K562 (cell line): ENCODE results near the gene IL6R. TPM values are rescaled to one million over a fixed set of nuclear protein-coding genes. Genes with fewer than 3 reads are reported as not detected.

Experiments
- ATAC-seq: fragments of 200-7000 bp; cut with Tn5 transposase; 3 replicates; pipeline ENCODE4 v1.9.1; 2020; ENCODE audit warnings: moderate library complexity
- BruUV-seq: library from RNA; stranded (reverse); fragments of 400-500 nt; replicated peaks from 2 replicates; lab custom pipeline; 2021; lab: Mats Ljungman, UMichigan
- CTCF ChIA-PET: fragments of 300-600 bp; formaldehyde crosslinking; extraction: SDS; loops from one replicate; lab custom pipeline; 2021; ENCODE audit warnings: low intra/inter-chr PET ratio; lab: Yijun Ruan, JAX
- POLR2A ChIA-PET: fragments of 300-600, 350-650 bp; sonication (Branson Sonifier 250); formaldehyde crosslinking; extraction: SDS; loops from one replicate; lab custom pipeline; 2021; ENCODE audit warnings: antibody characterized with exemption, inconsistent platforms; lab: Yijun Ruan, JAX
- DNase-seq, 4 experiments: peaks; one replicate each; pipeline versions ENCODE4 v3.0.0 to v3.0.0-alpha.2; 2011 to 2018; ENCODE audit warnings: low spot score in 3 of 4, mixed read lengths in 3 of 4; ENCODE audit errors: extremely low read depth in 1 of 4
- FAIRE-seq: peaks from 2 replicates; lab custom pipeline; 2011; peaks lifted over from hg19 to GRCh38; lab: Jason Lieb, UNC
- H2AFZ ChIP-seq: 2 replicates; pipeline ENCODE4 v1.6.0; 2011; ENCODE audit warnings: low read depth, low read length, control low read depth, inconsistent platforms
- H3K27ac ChIP-seq: fragments of 200-600 bp; 3 replicates; pipeline ENCODE4 v1.8.0; 2011; ENCODE audit warnings: low read depth, mild to moderate bottlenecking, control low read depth, inconsistent platforms, low read length, moderate library complexity, mixed read lengths; ENCODE audit errors: extremely low read depth
- H3K27me3 ChIP-seq, 2 experiments: fragments of 300-600 bp in 1 of 2; 2 replicates in 1 of 2; 3 replicates in 1 of 2; pipeline versions ENCODE4 v1.6.0 to v1.8.0; 2011; ENCODE audit warnings: inconsistent platforms in 2 of 2, low read length in 2 of 2, mild to moderate bottlenecking in 1 of 2, mixed read lengths in 1 of 2, moderate library complexity in 1 of 2; ENCODE audit not compliant: control insufficient read depth in 2 of 2, insufficient read depth in 2 of 2
- H3K36me3 ChIP-seq: fragments of 300-600 bp; 3 replicates; pipeline ENCODE4 v1.8.0; 2011; ENCODE audit warnings: mild to moderate bottlenecking, low read length, inconsistent platforms; ENCODE audit not compliant: control insufficient read depth, insufficient read depth
- H3K4me1 ChIP-seq, 2 experiments: fragments of 200-600 bp in 1 of 2; replicated peaks in 1 of 2; 2 replicates in 1 of 2; 3 replicates in 1 of 2; pipeline versions ENCODE4 v1.5.1 to v1.8.0; 2011; ENCODE audit warnings: inconsistent platforms in 2 of 2, low read length in 2 of 2, mild to moderate bottlenecking in 1 of 2, mixed read lengths in 1 of 2, moderate library complexity in 1 of 2; ENCODE audit not compliant: control insufficient read depth in 2 of 2, insufficient read depth in 2 of 2
- H3K4me2 ChIP-seq: 2 replicates; pipeline ENCODE4 v1.6.1; 2011; ENCODE audit warnings: low read length, control low read depth, inconsistent platforms, mixed read lengths; ENCODE audit not compliant: insufficient read depth
- H3K4me3 ChIP-seq: fragments of 200-600 bp; sonication (generic), shearing (Covaris generic); 2 replicates; pipeline ENCODE4 v1.5.1; 2016; ENCODE audit warnings: control low read depth, inconsistent platforms
- H3K79me2 ChIP-seq: fragments of 200-600 bp; 3 replicates; pipeline ENCODE4 v1.8.0; 2011; ENCODE audit warnings: low read length, inconsistent platforms; ENCODE audit not compliant: control insufficient read depth, insufficient read depth
- H3K9ac ChIP-seq, 2 experiments: 2 replicates each; pipeline versions ENCODE4 v1.6.0 to v1.6.1; 2011; ENCODE audit warnings: low read depth in 2 of 2, low read length in 2 of 2, control low read depth in 1 of 2, inconsistent platforms in 1 of 2, mild to moderate bottlenecking in 1 of 2, mixed read lengths in 1 of 2; ENCODE audit not compliant: insufficient read depth in 1 of 2
- H3K9me1 ChIP-seq: one replicate; pipeline ENCODE4 v1.6.0; 2011; ENCODE audit warnings: inconsistent platforms, mild to moderate bottlenecking, low read length, moderate library complexity; ENCODE audit not compliant: control insufficient read depth, insufficient read depth
- H3K9me3 ChIP-seq: replicated peaks from 2 replicates; pipeline ENCODE4 v1.5.1; 2011; ENCODE audit warnings: low read depth, low read length, inconsistent platforms; ENCODE audit not compliant: control insufficient read depth, insufficient read depth
- H4K20me1 ChIP-seq: replicated peaks from 2 replicates; pipeline ENCODE4 v1.6.1; 2011; ENCODE audit warnings: low read length, inconsistent platforms, mixed read lengths; ENCODE audit not compliant: control insufficient read depth, insufficient read depth
- ELF1 ChIP-seq: fragments of 200-800 bp; sonication (Bioruptor generic); IDR thresholded peaks from 2 replicates; pipeline ENCODE4 v1.6.1; 2016; ENCODE audit warnings: missing genetic modification characterization, missing compliant biosample characterization
- FOS ChIP-seq: IDR thresholded peaks from 3 replicates; pipeline ENCODE4 v1.6.1; 2011; ENCODE audit not compliant: insufficient read length; ENCODE audit errors: extremely low read depth
- GATA2 ChIP-seq: sonication (generic); formaldehyde crosslinking; IDR thresholded peaks from 2 replicates; pipeline ENCODE4 v1.4.0; 2020; ENCODE audit warnings: mild to moderate bottlenecking, missing genetic modification reagents
- NBN ChIP-seq: fragments of 450-650 bp; IDR thresholded peaks from 2 replicates; pipeline ENCODE4 v1.6.1; 2016; ENCODE audit warnings: low read depth, mild to moderate bottlenecking
- NR2F6 ChIP-seq: fragments of 450-650 bp; formaldehyde crosslinking; IDR thresholded peaks from 2 replicates; pipeline ENCODE4 v1.4.0; 2020; ENCODE audit warnings: mild to moderate bottlenecking
- SIX5 ChIP-seq, 2 experiments: IDR thresholded peaks; 2 replicates each; pipeline ENCODE4 v1.6.1; 2011; ENCODE audit warnings: low read length in 2 of 2, borderline replicate concordance in 1 of 2, low read depth in 1 of 2, mild to moderate bottlenecking in 1 of 2, moderate library complexity in 1 of 2; ENCODE audit not compliant: insufficient read depth in 1 of 2
- SMAD1 ChIP-seq: fragments of 150-350 bp; IDR thresholded peaks from 2 replicates; pipeline ENCODE4 v1.6.1; 2014; ENCODE audit warnings: low read length, low read depth; ENCODE audit not compliant: partially characterized antibody
- STAT5B ChIP-seq: fragments of 250-450 bp; sonication (Bioruptor Pico); IDR thresholded peaks from 2 replicates; pipeline ENCODE4 v1.8.0; 2021; ENCODE audit warnings: mild to moderate bottlenecking, inconsistent platforms
- ZMIZ1 ChIP-seq, 2 experiments: fragments of 150-350 bp in 1 of 2; IDR thresholded peaks; 2 replicates each; pipeline ENCODE4 v1.6.1; 2012 to 2016; ENCODE audit warnings: low read depth in 2 of 2, low read length in 2 of 2, mild to moderate bottlenecking in 1 of 2, moderate library complexity in 1 of 2
- WGBS: fragments of 100-300 bp; shearing (Covaris generic); methylation state at CpG from one replicate; pipeline ENCODE4 v1.1.6; 2016; ENCODE audit warnings: low coverage, mixed read lengths; ENCODE audit not compliant: insufficient coverage; ENCODE audit errors: missing lambda C conversion rate; 5-methylcytosine and 5-hydroxymethylcytosine counted together
- in situ Hi-C: fragments of 300-500 bp; cut with MboI; formaldehyde crosslinking; loops from 4 replicates; pipeline ENCODE4 v1.15.0; 2018; ENCODE audit warnings: inconsistent platforms, mixed read lengths
- intact Hi-C: fragments of 100-400 bp; cut with micrococcal nuclease; formaldehyde crosslinking; loops from 2 replicates; pipeline ENCODE4 v1.14.2; 2022
- polyA plus RNA-seq, 8 experiments: library from polyadenylated mRNA; depleted of rRNA in 4 of 8; stranded (reverse) in 5 of 8; unstranded in 3 of 8; fragments of >200 nt; fragmentation: Nextera tagmentation in 2 of 8; fragmentation: Illumina TruSeq in 1 of 8; extraction: Ambion mirVana in 2 of 8; extraction: Trizol in 1 of 8; gene quantifications; 2 replicates each; pipeline versions ENCODE4 v1.2.1 to v1.2.3, GENCODE V29; 2011 to 2014; ENCODE audit warnings: inconsistent platforms in 1 of 8, missing spikeins in 1 of 8
- total RNA-seq, 7 experiments: library from RNA; depleted of rRNA in 6 of 7; stranded (reverse); fragments of >200 nt in 6 of 7; fragmentation: Illumina TruSeq in 2 of 7; extraction: Trizol in 2 of 7; gene quantifications; 2 replicates each; pipeline versions ENCODE4 v1.2.1 to v1.2.3, GENCODE V29; 2011 to 2021; ENCODE audit warnings: low replicate concordance in 1 of 7

IL6R gene
- total and polyA plus RNA-seq, 9 of the 15 experiments (the other 6 are each of a cell fraction or from before 2014, with no cell fraction given) = 0.05 to 1.1 (median 0.11) TPM; not detected in 2

DNA sequence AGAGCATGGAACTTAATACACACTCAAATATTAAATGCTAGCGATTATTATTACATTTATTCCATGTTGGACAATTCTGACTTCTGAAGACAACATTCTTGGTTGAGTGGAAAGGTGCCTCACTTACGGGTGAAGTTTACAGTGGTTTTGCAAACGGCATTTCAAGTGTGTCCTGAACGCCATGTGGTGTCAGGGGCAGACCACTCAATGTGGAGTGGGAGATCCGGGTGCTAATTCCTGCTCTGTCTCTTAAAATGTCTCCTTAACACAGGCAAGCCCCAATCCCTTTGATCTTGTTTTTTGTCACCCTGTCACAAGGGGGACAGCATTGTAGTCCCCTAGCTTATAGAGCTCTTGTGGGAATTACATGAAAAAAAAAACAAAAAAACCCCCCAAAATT lies 91.2 kb downstream of the IL6R start:
- no peak overlapping the region for H3K27ac ChIP-seq

GRCh38 chr1:154497026-154497806 lies 92.1 kb downstream of the IL6R start:
- Histone ChIP-seq H3K9me1 (no peaks in the 10 kb centered on the region), H3K36me3 (no peaks in the 10 kb centered on the region), H3K79me2 (no peaks in the 10 kb centered on the region), H3K27me3 (peaks cover 11 to 20% of the 10 kb centered on the region in 2 experiments), H4K20me1 (no peaks in the 10 kb centered on the region), H2AFZ (peak overlapping the region; percentile 49; the same call in 1 of the 2 replicates), H3K9me3 (no peaks in the 10 kb centered on the region), H3K4me3 (no peak overlapping the region), H3K4me1 (peaks cover 11 to 18% of the 10 kb centered on the region in 2 experiments), H3K4me2 (no peak overlapping the region), H3K27ac (peak overlapping the region; percentile 71; the same call in 2 of the 3 replicates), H3K9ac (no peak overlapping the region; a peak in 1 of 4 replicates)
- ChIA-PET CTCF (interaction anchor here (0.6 to 0.7 kb wide), 2 partner anchors 8 to 1141 kb away, joined by 3 to 6 read pairs; no protein-coding TSS in a partner anchor), POLR2A (interaction anchor here (0.6 to 1.8 kb wide), 5 partner anchors 9 to 175 kb away, joined by 3 to 4 read pairs (median 3); no protein-coding TSS in a partner anchor)
- ATAC-seq = peak; percentile 98
- peak; percentile 71 to 90 (median 82) for DNase-seq
- BruUV-seq = no TSS peak
- FAIRE-seq = peak; percentile 97
- 33% methylated on average over 5 of the region's 5 CpGs for WGBS
- intact Hi-C loops = no loop called here
- in situ Hi-C loops = no loop called here
- TF ChIP-seq ZMIZ1 (IDR thresholded peaks at IDR 0.05; ENCODE audit: low read depth in 2 of 2, low read length in 2 of 2) = peak in 1 of 2 experiments; percentile 60; a peak in 1 of 4 replicates
- TF ChIP-seq SMAD1 = no peak
- peak; percentile 75 for TF ChIP-seq ELF1 (tag)
- 0 out of 4 replicates have a peak, but pooled peaks of 1 of the 2 experiments have one; percentile 4 for TF ChIP-seq SIX5 (IDR thresholded peaks at IDR 0.05; ENCODE audit: borderline replicate concordance in 1 of 2, insufficient read depth in 1 of 2, low read depth in 1 of 2, low read length in 2 of 2)
- TF ChIP-seq GATA2 (CRISPR knock-in tag) = peak; percentile 82
- TF ChIP-seq NBN = no peak

More for the DNA sequence above, 91.2 kb downstream of the IL6R start:
- in situ Hi-C loops (no loop called here), intact Hi-C loops (no loop called here)
- WGBS = 47% methylated on average over 5 of the region's 5 CpGs
- Histone ChIP-seq H3K4me2 (no peak overlapping the region), H3K36me3 (no peaks in the 10 kb centered on the region), H3K9ac (no peak overlapping the region), H3K9me3 (no peaks in the 10 kb centered on the region), H3K4me1 (peaks cover 6 to 18% of the 10 kb centered on the region in 2 experiments), H2AFZ (no peak overlapping the region), H3K4me3 (no peak overlapping the region), H4K20me1 (no peaks in the 10 kb centered on the region), H3K79me2 (no peaks in the 10 kb centered on the region), H3K9me1 (no peaks in the 10 kb centered on the region), H3K27me3 (peaks cover 11 to 14% of the 10 kb centered on the region in 2 experiments)
- DNase-seq = no peak
- ChIA-PET CTCF (interaction anchor here (0.6 kb wide), 1 partner anchor 1141 kb away, joined by 3 read pairs; no protein-coding TSS in a partner anchor), POLR2A (interaction anchor here (0.6 to 1.8 kb wide), 5 partner anchors 10 to 275 kb away, joined by 3 to 4 read pairs (median 3); no protein-coding TSS in a partner anchor)
- no peak for FAIRE-seq
- no TSS peak for BruUV-seq
- TF ChIP-seq STAT5B (no peak), FOS (no peak), NR2F6 (CRISPR knock-in tag) (no peak)
- ATAC-seq = no peak
